T-helper 1 cell treated with Interleukin-12 subunit alpha and Interleukin-12 subunit beta and Interleukin-4 antibody, amounts not matched to agents 30 ng/mL and 1 ng/mL, for 36 hours (primary cell): Measurements from ENCODE around the gene LAMP1. TPM values are rescaled to one million over a fixed set of nuclear protein-coding genes. Genes with fewer than 3 reads are reported as not detected.
"Not testable (repeated sequence)": the region's sequence is repeated elsewhere in the genome, so short reads cannot be mapped to it uniquely, and the experiment has no call there.

Experiments
- intact Hi-C: fragments of 100-400 bp; cut with micrococcal nuclease; formaldehyde crosslinking; loops from one replicate; pipeline ENCODE4 v1.15.1; 2024
- total RNA-seq: library from RNA; stranded (reverse); gene quantifications from 2 replicates; pipeline ENCODE4 v1.2.3, GENCODE V29; 2022

The LAMP1 gene, protein sequence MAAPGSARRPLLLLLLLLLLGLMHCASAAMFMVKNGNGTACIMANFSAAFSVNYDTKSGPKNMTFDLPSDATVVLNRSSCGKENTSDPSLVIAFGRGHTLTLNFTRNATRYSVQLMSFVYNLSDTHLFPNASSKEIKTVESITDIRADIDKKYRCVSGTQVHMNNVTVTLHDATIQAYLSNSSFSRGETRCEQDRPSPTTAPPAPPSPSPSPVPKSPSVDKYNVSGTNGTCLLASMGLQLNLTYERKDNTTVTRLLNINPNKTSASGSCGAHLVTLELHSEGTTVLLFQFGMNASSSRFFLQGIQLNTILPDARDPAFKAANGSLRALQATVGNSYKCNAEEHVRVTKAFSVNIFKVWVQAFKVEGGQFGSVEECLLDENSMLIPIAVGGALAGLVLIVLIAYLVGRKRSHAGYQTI
- total RNA-seq: 90.7 and 97.6 TPM in 2 replicates

DNA sequence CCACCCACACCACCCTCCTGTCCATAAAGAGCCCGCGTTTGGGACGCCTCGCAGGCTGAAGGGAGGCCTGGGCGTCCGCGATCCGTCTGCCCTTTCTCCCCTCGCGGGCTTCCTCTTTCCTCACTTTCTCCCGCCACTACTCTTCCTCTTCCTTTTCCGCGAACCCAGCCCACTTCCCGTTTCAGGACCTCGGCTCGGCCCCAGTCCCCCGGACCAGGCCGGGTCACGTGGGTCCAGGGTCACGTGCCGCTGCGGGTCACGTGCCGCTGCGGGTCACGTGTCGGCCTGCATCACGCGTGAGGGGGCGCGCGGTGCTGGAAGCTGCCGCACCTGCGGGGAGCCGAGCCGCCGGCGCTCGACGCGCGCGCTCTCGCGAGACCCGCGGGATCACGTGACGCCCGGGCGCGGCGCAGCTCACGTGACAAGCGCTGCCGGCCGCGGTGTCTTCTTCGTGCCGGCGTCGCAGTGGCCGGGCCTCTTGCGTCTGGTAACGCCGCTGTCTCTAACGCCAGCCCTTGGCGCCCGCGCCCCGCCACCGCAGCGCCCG, at the start of gene LAMP1:
TSS of gene LAMP1 (plus strand) at position 417 of the 547 bp plus-strand sequence. CDS start 196 bp downstream, outside the sequence.
- intact Hi-C loops: loop anchor here (1.0 to 5.0 kb wide), 8 partner anchors 65 to 608 kb away; partner anchors contain the start of genes DCUN1D2, GRTP1, PCID2 and TFDP1

DNA sequence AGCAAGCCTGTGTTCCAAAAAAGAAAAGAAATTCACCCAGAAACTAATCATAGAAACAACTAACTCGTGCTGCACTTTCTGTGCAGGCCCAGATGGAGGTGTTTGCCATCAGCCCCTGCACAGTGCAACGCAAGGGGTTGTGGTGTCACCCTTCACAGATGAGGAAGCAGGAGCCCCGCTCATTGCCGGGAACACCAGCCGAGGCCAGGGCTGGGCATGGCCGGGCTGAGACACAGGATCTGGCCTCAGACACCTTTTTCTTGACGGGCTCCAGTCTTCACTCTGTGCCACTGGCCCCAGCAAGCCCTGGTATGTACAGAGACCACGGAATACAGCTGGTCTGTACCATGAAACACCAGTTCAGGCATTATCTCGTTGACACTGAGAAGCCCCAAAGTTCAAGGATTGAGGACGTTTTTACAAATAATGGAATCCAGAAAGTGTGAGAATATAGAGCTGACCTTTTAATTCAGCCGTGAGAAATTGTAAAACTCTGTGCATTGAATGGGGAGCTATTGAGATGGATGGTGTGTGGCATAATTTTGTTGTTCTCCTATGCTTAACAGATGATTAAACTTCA, 44.4 kb upstream of the LAMP1 start:
- intact Hi-C loops: no loop called here

DNA sequence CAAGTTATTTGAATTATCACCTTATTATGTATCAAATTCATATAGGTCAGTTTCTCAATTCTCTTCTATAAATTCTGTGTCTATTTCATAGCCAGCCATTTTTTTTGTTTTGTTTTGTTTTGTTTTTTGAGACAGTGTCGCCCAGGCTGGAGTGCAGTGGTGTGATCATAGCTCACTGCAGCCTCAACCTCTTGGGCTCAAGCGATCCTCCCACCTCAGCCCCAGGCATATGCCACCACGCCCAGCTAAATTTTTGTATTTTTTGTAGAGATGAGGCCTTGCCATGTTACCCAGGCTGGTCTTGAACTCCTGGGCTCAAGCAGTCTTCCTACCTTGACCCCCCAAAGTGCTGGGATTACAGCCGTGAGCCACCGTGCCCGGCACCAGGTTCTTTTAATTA, 39.1 kb upstream of the LAMP1 start:
- intact Hi-C loops: not testable (repeated sequence)

DNA sequence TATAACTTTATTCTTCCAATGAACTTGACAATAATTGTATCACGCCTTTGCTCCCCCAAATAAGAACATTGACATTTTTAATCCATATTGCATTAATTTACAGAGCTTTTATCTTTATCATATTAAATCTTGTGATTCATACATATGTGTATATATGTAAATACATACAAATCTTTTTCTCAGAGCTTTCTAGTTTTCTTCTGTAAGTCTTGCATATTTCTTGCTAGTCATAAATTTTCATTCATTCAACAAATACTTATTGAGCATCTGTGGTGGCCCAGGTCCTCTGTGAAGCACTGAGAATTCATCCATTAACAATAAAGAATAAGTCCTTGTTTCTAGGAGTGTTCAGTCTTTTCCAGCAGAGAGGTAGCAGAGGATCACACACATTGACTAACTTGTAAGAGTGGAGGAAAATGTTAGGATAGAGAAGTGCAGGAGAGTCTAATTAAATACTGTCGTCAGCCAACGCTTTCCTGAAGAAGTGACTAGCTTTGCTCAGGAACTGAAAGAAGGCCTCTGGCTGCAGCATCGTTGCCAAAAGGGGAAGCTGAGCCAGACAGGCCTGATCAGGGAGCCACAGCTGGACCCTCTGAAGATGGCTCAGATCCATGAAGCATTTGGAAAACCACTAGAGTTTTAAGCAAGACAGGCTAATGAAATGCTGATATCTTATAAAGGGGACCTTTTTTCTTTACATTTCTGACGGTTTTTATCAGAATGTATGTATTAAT, 38.6 kb upstream of the LAMP1 start:
- intact Hi-C loops: no loop called here

DNA sequence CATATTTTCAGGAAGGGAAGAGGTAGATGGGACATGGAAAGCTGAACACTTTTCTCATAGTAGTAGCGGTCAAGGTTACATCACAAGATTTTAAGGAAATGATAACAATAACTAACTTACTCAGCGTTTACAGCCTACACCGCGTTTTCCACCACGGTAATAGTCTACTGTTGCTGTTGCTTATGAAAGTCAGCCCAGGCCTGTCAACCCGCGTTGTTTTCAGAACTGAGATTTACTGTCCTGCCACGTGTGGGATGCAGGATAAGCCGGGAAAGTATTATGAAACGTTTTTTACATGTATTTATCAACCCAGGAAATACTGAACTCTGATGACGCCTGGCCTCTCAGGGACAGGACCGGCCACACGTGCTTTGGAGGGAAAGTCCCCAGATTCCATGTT, 36.0 kb upstream of the LAMP1 start:
- intact Hi-C loops: no loop called here

DNA sequence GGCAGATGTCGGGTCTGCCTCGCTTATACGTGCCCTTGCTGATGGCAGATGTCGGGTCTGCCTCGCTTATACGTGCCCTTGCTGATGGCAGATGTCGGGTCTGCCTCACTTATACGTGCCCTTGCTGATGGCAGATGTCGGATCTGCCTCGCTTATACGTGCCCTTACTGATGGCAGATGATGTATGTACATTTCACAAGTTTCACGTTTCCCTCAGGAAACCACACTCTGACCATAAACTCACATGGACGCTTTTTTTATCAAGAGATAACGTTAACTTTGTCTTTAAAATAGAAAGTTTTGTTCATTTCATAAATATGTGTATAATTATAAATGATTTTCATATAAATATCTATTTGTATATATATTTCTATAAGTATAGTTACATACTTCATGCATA, 34.0 kb upstream of the LAMP1 start:
- intact Hi-C loops: not testable (repeated sequence)

DNA sequence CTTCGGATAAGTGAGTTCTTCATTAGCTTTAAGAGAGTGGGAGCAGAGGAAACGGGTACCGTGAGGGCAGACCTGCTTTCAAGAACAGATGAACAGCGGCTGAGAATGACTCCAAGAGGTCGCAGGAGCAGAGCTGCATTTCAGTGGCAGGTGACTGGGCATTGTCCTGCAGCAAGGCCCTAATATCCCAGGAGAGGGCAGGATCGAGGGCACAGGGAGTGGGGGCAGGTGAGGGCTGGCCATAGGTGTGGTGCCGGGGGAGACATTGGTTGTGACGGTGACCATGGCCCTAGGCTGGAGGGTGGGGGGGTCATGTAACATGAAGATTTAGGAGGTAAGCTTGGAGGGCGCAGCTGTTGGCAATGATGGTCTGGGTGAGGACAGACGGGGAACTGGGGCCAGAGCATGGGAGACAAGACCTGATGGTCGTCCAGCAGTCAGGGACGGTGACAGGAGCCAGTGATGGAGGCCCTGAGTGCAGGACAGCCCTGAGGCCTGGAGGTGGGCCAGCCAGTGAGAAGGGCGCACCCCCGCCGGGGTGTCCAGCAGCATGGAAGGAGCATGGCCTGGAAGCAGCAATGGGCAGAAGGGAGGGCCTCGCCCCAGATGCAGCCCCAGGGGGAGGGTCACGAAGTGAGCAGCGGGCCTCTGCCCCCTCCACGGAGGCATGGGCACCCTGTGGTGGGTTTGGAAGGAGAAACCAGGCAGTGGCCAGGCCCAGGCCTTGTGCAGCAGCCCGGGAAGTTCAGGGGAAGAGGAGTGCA, 29.2 kb upstream of the LAMP1 start:
- intact Hi-C loops: no loop called here

DNA sequence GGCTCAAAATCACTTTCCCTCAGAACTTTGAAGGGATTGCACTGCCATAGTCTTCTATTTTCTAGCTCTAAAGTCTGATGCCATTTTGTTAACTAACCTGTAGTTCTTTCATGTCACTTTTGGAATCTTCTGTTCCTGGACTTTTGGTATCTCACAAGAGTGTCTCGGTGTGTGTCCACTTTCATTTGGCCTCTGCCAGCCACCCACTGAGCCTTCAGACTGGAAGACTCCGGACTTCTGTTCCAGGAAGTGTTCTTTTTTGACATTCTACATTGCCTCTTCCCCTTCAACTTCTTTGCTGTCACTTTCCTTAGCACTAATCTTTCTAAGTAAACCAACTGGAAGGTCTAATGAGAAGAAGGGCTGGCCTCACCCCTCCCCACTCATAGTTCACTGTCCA, 25.0 kb upstream of the LAMP1 start:
- intact Hi-C loops: no loop called here

DNA sequence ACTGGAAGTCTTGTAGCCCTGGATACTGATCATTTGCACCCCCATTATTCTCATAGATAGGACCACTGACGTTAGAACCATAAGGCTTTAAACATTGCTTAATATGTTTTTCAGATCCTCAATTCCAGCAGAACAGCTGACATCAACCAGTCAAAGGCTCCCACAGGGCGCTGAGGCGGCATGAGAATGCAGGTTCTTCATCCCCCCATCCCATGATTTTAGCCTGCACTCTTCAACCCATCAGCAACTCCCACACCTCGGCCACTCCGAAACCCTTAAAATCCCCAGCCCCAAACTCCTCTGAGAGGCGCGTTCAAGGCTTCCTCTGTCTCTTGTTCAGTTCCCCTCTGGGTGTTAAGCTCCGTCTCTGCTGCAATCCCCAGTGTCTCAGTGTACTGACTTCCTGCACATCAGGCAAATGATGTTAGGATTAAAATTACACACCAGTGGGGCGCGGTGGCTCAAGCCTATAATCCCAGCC, 24.3 kb upstream of the LAMP1 start:
- intact Hi-C loops: no loop called here

DNA sequence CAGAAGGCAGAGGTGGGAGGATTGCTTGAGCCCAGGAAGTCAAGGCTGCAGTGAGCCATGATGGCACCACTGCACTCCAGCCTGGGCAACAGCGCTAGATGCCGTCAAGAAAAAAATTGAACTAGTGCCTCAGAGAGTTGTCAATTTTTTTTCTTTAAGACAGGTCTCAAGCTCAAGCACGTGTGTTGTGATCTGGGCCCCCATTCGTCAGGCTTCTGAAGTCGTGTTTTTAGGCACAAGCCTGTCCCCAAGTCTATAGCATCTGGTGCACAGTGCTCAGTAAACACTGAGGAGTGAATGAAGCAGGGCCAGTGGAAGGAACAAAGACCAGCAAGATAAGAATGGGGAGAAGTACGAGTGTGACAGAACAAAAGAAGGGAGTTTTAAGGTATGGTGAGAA, 23.7 kb upstream of the LAMP1 start:
- intact Hi-C loops: no loop called here

DNA sequence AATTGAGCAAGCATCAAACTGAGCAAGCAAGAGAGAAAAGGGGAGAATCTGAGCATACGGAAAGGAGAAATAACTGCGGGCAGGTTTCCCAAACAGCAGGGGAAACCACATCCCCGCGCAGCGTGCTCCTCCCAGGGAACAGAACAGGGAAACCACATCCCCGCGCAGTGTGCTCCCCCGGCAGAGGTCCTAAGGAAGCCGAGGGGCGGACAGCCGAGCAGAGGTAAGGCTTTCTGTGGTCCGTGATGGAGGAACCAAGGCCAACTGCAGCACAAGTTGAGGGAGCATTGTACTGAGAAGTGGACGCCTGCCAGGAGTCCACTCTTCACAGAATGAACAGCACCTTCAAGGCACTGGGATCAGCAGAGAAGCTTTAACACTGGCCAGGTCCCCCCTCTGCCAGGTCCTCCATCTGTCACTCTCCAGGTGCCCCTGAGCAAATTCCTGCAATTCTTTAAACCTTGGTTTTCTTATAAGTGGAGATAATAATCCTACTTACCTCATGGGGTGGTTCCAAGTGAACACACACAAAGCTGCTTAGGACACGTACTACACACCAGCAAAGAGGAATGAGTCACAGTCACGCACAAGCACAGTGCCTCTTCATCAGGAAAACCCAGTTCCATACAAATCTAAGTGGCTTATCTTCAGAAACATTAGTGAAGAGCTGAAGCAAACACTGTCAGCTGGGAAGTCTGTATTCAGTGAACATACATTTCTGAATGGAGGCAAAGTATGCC, 23.0 kb upstream of the LAMP1 start:
- intact Hi-C loops: loop anchor here (2.0 kb wide), 1 partner anchor 289 kb away; no protein-coding TSS in a partner anchor

DNA sequence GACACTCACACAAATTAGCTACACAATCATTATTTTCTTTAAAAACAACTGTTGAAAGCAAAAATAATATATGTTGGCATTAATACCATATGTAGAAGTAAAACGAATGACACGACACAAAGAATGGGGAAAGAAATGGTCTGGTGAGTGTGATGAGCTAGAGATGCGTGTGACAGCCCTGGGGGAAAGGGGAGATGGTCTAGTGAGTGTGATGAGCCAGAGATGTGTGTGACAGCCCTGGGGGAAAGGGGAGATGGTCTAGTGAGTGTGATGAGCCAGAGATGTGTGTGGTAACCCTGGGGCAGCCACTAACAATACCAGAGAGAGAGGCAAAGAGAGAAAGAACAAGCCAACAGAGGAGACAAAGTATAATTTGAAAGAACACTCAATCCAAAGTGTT, 22.3 kb upstream of the LAMP1 start:
- intact Hi-C loops: loop anchor here (1.0 to 2.0 kb wide), 3 partner anchors 120 to 332 kb away; no protein-coding TSS in a partner anchor

DNA sequence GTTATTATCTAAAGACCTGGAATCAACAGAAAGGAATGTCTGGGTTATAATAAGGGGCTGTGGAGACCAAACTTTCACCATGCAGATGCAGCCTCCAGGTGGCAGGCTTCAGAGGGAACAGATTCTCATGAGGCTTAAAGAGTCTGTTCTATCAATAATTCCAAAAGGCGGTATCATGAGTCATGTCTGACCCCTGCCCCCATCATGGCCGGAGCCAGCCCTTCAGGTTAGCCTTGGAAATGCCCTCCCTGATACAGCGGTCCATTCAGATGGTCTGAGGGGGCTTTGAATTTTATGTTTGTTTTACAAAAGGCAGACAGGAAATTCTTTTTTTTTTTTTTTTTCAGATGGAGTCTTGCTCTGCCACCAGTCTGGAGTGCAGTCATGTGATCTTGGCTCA, 21.7 kb upstream of the LAMP1 start:
- intact Hi-C loops: loop anchor here (1.0 to 2.0 kb wide), 3 partner anchors 119 to 333 kb away; no protein-coding TSS in a partner anchor

DNA sequence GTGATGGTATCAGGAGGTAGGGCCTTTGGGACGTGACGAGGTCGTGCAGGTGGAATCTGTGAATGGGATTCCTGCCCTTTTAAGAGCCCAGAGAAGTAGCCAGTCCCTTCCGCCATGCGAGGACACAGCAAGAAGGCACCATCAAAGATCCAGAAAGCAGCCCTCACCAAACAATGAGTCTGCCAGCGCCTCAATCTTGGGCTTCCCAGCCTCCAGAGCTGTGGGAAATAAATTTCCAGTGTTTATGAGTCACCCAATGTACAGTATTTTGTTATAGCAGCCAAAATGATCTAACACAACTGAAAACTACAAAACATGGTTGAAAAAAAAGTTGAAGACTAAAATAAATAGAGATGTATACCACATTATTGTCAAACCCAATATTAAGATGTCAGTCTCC, 16.9 kb upstream of the LAMP1 start:
- intact Hi-C loops: no loop called here

DNA sequence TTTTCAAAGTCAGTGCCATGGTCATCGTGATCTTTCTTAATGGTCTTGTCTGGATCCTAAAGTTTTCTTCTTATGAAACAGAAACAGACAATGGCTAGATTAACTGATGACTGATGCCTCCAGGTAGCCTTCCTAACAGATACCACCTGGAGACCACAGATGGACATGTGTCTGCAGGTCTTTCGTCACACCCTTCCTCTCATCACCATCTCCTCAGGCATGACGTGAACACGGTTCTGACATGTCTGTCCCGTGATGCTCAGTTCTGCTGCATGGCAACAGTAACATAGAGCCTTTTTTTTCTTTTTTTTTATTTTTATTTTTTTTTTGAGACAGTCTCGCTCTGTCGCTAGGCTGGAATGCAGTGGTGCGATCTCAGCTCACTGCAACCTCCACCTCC, 13.1 kb upstream of the LAMP1 start:
- intact Hi-C loops: no loop called here

DNA sequence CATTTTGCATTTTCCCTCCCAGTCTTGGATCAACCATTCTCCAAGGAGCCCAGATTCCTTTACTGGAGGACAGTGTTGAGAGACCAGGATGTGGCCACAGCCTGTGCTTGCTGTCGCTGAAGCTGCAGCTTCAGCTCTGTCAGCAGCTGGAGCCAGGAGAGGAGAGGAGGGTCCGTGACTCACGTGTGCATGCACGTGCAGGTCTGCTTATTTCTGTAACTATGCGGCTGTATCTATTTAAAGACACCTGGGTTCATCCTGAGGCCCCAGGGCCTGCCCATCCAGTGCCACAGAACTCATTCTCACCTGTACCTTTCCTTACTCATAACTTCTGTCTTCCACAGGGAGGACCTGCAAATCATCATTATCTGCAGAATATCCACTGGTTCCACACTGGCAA, 8.2 kb upstream of the LAMP1 start:
- intact Hi-C loops: no loop called here

DNA sequence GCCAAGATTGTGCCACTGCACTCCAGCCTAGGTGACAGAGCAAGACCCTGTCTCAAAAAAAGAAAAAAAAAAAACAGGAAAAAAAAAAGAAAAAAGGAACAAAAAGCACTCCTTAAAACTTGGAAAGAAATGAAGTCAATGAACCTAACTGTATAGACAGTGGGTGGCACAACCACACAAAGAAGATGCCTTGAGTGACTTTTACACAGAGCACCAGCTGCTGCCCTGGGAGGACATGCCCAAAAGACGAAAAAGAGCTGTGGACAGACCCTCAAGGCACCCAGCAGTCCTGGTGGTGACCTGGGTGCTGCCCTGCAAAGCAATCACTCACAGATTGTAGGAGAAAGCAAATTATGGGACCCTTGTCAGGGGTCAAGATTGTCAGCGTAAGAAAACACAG, 5.9 kb upstream of the LAMP1 start:
- intact Hi-C loops: no loop called here

DNA sequence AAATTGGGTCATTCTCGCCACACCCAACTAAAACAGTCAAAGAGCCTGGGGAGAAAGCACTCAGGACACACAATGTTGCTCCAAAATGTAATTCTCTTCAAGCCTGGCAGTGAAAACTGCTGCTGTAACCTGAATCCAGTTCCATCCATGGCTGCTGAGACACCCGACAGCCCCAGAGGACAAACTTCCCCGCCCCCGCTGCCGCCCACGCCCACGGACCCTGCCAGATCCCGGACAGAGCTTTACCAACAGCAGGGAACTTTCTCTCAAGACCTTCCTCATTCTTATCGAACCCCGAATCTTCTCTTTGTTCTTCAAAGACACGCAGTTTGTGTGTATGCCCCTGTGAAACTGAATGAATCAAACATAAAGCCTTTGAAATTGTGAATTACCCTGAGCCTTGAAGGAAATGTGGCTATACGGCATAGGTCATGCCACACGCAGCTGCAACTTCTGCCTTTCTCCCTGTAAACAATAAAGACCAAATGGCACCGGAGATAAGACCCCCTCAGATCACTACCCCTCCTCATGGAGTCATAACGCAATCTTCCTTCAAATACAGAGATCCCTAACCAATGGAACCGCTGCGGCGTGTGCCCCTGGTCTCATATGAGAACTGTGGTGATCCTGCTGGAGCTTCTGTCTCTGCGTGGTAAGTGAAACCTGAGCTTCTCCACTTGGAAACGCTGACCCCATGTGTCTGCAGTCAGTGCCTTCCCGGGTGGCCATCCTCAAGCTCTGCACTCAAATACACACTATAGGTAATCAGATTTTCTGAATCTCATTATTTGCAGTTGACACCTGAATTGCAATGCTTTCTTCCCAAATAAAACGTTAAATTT, 4.8 kb upstream of the LAMP1 start:
- intact Hi-C loops: no loop called here

DNA sequence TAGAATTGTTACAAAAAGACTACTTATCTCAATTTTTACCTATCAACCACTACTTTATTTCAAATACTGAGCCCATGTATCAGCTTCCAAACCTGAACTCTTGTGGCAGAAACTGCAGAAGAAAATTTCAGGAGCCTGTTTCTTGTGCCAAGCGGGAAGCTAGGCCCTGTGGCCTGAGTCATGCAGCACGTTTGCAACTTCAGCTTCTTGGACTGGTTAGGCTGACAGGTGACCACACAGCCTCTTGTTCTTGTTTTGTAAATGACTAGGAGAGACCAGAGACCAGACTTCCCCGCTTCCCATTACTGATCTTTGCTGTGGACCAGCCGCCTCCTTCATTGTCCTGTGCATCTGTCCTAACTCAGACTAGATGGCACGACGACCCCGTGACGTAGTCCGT, 3.4 kb upstream of the LAMP1 start:
- intact Hi-C loops: no loop called here
